Right renal cortex interstitium (tissue), 3 donors: ENCODE results near the gene SPANXA2. TPM values are rescaled to one million over a fixed set of nuclear protein-coding genes. Genes with fewer than 3 reads are reported as not detected.
A peak's percentile ranks its signal among the peaks of the same experiment; 100 is the strongest.
"Not testable (repeated sequence)": the region's sequence is repeated elsewhere in the genome, so short reads cannot be mapped to it uniquely, and the experiment has no call there.

Source experiments
- DNase-seq, 3 donors: peaks; one replicate each; pipeline ENCODE4 v3.0.0-alpha.2; 2013; ENCODE audit warnings: low read depth in 3 of 3, low spot score in 2 of 3
- polyA plus RNA-seq, 3 donors: library from polyadenylated mRNA; unstranded; fragments of 120-200 nt; gene quantifications; one replicate each; pipeline ENCODE4 v1.2.1, GENCODE V29; 2013; ENCODE audit not compliant: insufficient read length in 3 of 3

SPANXA2 gene
- not detected for polyA plus RNA-seq

DNA sequence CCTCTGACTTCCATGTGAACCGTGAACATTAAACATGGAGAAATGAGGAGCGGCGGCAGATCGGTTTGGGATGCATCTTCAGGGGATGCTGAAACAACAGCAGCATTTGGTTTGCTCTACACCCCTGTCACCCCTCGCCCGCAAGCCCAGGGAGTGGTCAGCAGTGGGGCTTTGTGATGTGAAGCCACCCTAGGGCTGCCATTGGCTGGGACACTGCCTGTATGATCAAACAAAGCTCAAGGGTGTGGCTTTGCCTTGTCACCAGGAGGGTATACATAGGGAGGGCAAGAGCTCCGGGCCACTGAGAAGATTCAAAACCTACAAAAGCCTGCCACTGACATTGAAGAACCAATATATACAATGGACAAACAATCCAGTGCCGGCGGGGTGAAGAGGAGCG, at the start of gene SPANXA2:
Gene SPANXA2 (plus strand): TSS at position 301 of the 400 bp plus-strand sequence. CDS start 60 bp downstream, at position 361.
- DNase-seq, result not testable (repeated sequence)

DNA sequence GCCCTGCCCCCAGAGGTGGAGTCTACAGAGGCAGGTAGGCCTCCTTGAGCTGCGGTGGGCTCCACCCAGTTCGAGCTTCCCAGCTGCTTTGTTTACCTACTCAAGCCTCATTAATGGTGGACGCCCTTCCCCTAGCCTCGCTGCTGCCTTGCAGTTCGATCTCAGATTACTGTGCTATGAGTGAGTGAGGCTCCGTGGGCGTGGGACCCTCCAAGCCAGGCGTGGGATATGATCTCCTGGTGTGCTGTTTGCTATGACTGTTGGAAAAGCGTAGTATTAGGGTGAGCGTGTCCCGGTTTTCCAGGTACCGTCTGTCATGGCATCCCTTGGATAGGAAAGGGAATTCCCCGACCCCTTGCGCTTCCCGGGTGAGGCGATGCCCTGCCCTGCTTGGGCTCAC, 47.0 kb upstream of the SPANXA2 start:
- DNase-seq, result not testable (repeated sequence)

- DNase-seq, result not testable (repeated sequence)
These were observed 4.9 kb upstream of the SPANXA2 start, which contains the start of gene SPANXA1 for GRCh38 chrX:141584638-141585037. Gene SPANXA1 (minus strand): TSS chrX:141584738. CDS start chrX:141584678, 60 bp downstream.

DNA sequence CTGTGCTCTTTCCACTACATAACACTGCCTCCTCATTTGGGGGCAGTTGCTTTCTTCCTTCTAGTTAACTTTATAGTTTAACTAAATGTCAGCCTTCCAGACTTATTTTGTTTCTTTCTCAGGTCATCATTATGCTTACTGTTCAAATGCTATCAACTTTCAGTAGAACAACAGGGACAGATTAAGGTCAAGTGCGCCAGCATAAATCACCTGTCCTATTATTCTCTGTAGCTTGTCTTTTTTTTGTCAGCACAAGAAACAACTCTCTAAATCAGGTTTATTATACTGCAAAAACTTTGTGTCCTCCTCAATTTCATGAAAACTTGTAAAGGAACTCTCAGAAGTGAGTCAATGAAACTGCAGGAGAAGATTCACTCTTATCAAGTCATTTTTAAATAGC, 19.6 kb downstream of the SPANXA2 start:
- DNase-seq, result peak; percentile 6 to 27 (median 7)

DNA sequence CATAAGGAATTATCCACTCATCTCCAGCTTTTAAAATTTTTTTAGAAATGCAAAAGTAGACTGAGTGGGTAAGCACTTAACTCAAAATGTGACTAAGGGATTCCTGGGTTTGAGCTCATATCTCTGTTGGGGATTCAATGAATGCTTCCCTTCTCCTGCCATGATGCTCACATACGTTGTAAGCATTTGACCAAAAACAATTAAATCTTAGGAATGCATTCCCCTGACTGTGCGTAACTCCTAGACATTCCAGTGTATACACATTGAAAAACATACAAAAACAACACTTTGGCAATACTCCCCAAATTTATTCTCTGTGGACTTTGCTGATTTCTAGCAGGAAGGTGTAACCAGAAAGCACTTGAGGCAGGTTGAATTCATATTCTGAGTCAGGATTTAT, 29.8 kb downstream of the SPANXA2 start:
- no peak for DNase-seq

DNA sequence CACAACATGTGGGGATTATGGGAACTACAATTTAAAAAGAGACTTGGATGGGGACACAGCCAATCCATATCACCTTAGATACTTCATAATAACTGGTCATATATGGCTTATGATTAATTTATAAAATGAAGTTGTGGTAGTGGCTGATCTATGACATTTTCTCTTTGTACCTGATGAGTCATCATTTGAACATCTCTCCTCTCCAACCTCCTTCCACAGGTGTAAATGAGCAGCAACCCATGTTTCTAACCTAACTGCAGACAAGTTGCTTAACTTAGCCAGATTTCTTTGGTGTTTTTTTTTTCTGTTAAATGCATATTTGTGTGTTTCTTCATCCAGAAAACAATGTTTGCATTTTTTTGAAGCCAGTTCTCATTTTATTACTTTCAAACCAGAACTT, 42.6 kb downstream of the SPANXA2 start:
- no peak for DNase-seq

DNA sequence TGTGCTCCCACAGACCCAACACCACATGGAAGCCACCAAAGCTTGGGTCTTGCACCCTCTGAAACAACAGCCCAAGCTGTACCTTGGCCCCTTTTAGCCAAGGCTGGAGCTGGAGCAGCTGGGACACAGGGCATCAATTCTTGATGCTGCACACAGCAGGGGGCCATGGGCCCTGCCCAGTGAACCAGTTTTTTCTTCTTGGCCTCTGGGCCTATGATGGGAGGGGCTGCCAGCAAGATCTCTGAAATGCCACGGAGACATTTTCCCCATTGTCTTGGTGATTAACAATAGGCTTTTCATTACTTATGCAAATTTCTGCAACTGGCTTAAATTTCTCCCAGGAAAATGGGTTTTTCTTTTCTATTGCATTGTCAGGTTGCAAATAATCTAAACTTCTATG, 49.0 kb downstream of the SPANXA2 start:
- DNase-seq, result no peak

Other genes starting within 250 kb of the SPANXA2 start
- not detected for gene SPANXA1, start 5.0 kb upstream of the SPANXA2 start, polyA plus RNA-seq
- not detected for gene SPANXD, start 109.0 kb downstream of the SPANXA2 start, polyA plus RNA-seq
- under 1 TPM in 1 of 3 donors, not detected in 2; 0.28 TPM for gene MAGEC3, start 248.6 kb downstream of the SPANXA2 start, polyA plus RNA-seq